ENCODE data around the gene CPNE1. TPM values are rescaled to one million over a fixed set of nuclear protein-coding genes. Genes with fewer than 3 reads are reported as not detected.

The CPNE1 gene
- total and polyA plus RNA-seq, 12 donors = 25.8 to 114 (median 53.7) TPM

DNA sequence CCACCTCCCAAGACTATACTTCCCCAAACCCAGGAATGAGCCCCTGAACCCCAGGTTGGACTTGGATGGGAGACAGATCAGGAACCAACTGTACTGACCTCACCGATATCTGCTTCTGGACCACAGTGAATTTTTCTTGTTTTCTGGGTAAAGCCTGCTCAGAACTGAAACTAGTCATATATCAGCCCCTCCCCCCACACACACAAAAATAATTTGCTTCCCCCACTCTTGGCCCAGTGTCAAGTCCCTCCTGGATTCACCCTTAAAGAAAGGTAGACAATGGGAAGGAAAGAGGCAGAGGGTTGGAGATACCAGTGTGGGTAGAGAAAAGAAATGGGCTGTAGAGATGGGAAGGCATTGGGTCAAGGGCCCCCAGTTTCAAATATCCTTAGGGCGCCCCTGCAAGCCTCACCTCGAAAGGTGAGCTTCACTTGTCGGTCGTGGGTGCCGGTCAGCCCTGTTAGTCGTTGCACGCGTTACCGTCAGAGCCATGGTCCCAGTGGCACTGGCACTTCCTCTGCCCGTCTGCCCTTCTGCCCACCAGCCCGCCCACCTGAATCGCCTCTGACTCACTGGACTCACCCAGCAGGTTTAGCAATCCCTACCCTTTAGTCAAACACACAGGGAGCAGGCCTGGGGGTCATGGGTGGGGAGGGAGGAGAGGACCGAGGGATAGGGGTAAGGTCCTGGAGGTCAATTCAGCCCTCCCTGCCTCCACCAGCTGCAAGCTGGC lies 57.5 kb downstream of the CPNE1 start:
- no peak overlapping the region for H3K4me3 ChIP-seq

DNA sequence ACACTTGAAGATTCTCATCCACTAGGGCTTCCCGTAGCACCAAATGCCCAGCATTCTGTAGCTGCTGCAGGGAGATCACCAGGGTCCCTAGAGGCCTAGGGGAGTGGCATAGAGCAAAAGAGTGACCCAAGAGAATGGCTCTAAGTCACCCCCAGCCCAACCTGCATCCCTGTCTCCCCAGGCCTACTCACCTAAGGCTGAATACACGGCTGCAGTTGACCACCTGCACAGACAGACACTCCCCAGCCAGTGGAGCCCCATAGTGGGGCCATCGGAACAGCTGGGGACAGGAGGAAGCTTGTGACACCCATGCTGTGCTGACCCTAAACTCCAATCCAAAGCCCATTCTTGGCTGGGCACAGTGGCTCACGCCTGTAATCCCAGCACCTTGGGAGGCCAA lies 58.6 kb downstream of the CPNE1 start:
- H3K27me3 ChIP-seq = peaks cover 0 to 14% (median 7%) of the 10 kb centered on the region in 7 donors
- H3K4me3 ChIP-seq = no peak overlapping the region
- DNase-seq = no peak
- H3K4me1 ChIP-seq = peaks cover 0 to 15% (median 9%) of the 10 kb centered on the region in 9 donors
- intact Hi-C loops (cut with DNase I) = loop anchor here in 1 of 10 donors (10.0 kb wide), 1 partner anchor 279 kb away; no protein-coding TSS in a partner anchor
- H3K9me3 ChIP-seq = no peaks in the 10 kb centered on the region
- H3K36me3 ChIP-seq = no peaks in the 10 kb centered on the region
- WGBS, 2 donors = 87 to 89% methylated on average over 4 of the region's 4 CpGs
- TF ChIP-seq, protein P1, sequence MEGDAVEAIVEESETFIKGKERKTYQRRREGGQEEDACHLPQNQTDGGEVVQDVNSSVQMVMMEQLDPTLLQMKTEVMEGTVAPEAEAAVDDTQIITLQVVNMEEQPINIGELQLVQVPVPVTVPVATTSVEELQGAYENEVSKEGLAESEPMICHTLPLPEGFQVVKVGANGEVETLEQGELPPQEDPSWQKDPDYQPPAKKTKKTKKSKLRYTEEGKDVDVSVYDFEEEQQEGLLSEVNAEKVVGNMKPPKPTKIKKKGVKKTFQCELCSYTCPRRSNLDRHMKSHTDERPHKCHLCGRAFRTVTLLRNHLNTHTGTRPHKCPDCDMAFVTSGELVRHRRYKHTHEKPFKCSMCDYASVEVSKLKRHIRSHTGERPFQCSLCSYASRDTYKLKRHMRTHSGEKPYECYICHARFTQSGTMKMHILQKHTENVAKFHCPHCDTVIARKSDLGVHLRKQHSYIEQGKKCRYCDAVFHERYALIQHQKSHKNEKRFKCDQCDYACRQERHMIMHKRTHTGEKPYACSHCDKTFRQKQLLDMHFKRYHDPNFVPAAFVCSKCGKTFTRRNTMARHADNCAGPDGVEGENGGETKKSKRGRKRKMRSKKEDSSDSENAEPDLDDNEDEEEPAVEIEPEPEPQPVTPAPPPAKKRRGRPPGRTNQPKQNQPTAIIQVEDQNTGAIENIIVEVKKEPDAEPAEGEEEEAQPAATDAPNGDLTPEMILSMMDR (IDR thresholded peaks at IDR 0.05) = no peak
- no peak overlapping the region for H3K27ac ChIP-seq
- no peak for ATAC-seq

More for the DNA sequence above, 57.5 kb downstream of the CPNE1 start:
- ATAC-seq (no peak), DNase-seq (no peak)
- WGBS, 2 donors = 80 to 90% methylated on average over 14 of the region's 14 CpGs
- H3K27ac ChIP-seq = no peak overlapping the region
- peaks cover 0 to 7% (median 0%) of the 10 kb centered on the region in 9 donors for H3K4me1 ChIP-seq
- intact Hi-C loops (cut with DNase I) = loop anchor here in 1 of 10 donors (10.0 kb wide), 1 partner anchor 278 kb away; no protein-coding TSS in a partner anchor
- H3K9me3 ChIP-seq = no peaks in the 10 kb centered on the region
- peaks cover 0 to 4% (median under 1%) of the 10 kb centered on the region in 7 donors for H3K27me3 ChIP-seq
- no peaks in the 10 kb centered on the region for H3K36me3 ChIP-seq
- TF ChIP-seq, protein P1 (IDR thresholded peaks at IDR 0.05) = no peak

DNA sequence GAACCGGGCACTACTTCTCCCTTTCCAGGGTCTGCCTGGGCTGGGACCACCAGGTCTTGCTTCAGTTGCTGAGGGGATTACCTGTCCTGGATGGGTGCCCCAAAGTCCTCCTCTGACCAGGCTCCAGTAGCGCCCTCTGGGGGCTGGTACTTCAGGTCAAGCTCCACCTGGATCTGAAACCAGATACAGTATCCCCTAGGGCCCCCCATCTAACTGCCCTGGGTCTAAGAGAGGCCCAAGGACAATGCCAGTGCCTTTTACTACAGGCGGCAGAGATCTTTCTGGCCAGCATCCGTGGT lies 60.3 kb downstream of the CPNE1 start:
- TF ChIP-seq, protein P1 (IDR thresholded peaks at IDR 0.05) = peak in 5 of 9 donors; percentile 8 to 30 (median 16)
- Histone ChIP-seq H3K9me3 (no peaks in the 10 kb centered on the region), H3K27me3 (peaks cover 0 to 31% (median 21%) of the 10 kb centered on the region in 7 donors), H3K4me3 (no peak overlapping the region), H3K4me1 (peaks cover 0 to 18% (median 17%) of the 10 kb centered on the region in 9 donors), H3K36me3 (no peaks in the 10 kb centered on the region), H3K27ac (no peak overlapping the region)
- DNase-seq (no peak), ATAC-seq (no peak)
- WGBS, 2 donors = 65 to 66% methylated on average over 4 of the region's 4 CpGs
- intact Hi-C loops (cut with DNase I) = loop anchor here in 1 of 10 donors (10.0 kb wide), 1 partner anchor 280 kb away; no protein-coding TSS in a partner anchor

DNA sequence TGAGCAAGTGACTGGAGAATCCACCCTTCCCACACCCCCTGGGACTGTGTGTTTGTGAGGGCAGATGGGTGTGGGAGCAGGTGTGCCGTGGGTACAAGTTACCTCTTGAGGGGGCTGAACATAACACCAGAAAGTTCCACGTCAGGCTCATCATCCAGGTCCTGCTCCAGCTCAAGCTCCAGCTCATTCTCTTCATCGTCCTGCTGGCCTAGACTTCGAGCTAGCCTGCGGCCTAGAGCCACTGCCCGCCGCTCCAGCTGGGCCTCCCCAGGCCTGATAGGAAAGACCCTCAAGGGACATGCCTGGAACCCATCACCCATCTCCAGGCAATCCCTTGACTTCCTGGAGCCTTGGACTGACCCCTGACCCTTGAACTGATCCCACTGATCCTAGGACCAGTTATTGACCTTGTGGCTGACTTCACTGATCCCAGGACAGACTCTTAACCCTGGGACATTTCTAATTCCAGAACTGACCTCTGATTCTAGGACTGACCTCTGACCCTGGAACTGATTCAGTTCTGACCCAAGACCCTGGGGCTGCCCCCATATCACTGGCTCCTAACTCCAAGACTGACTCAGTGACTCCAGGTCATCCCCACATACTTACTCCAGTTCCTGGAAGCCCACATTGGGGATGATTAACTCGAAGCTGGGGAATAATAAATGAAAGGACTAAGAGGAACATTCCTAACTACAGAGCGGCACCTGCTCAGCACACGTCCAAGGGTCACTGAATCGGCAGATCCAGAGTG lies 60.8 kb downstream of the CPNE1 start:
- peaks cover 0 to 18% (median 17%) of the 10 kb centered on the region in 9 donors for H3K4me1 ChIP-seq
- intact Hi-C loops (cut with DNase I) = loop anchor here in 1 of 10 donors (10.0 kb wide), 1 partner anchor 281 kb away; no protein-coding TSS in a partner anchor

More for the DNA sequence above, 60.8 kb downstream of the CPNE1 start:
- H3K4me3 ChIP-seq = no peak overlapping the region
- no peaks in the 10 kb centered on the region for H3K9me3 ChIP-seq
- H3K27ac ChIP-seq = no peak overlapping the region
- DNase-seq (no peak), ATAC-seq (no peak)
- no peaks in the 10 kb centered on the region for H3K36me3 ChIP-seq
- TF ChIP-seq, protein P1 (IDR thresholded peaks at IDR 0.05) = no peak
- 95% methylated on average over 11 of the region's 11 CpGs for WGBS, 2 donors
- H3K27me3 ChIP-seq = peaks cover 0 to 35% (median 21%) of the 10 kb centered on the region in 7 donors
